NCI-H460 (cell line): Measurements from ENCODE around the gene FAM229B. TPM values are rescaled to one million over a fixed set of nuclear protein-coding genes. Genes with fewer than 3 reads are reported as not detected.
"Not testable (repeated sequence)": the region's sequence is repeated elsewhere in the genome, so short reads cannot be mapped to it uniquely, and the experiment has no call there.

ENCODE experiments used
- DNase-seq: peaks from one replicate; pipeline ENCODE4 v3.0.0-alpha.2; 2016; ENCODE audit warnings: low read depth; ENCODE audit errors: extremely low read depth
- total RNA-seq: library from RNA; depleted of rRNA; stranded (reverse); fragments of >200 nt; shearing (Covaris generic); gene quantifications from 2 replicates; pipeline ENCODE4 v1.2.3, GENCODE V29; 2014

FAM229B gene
- total RNA-seq, 1 experiment from 2014 or later = 3.3 TPM

DNA sequence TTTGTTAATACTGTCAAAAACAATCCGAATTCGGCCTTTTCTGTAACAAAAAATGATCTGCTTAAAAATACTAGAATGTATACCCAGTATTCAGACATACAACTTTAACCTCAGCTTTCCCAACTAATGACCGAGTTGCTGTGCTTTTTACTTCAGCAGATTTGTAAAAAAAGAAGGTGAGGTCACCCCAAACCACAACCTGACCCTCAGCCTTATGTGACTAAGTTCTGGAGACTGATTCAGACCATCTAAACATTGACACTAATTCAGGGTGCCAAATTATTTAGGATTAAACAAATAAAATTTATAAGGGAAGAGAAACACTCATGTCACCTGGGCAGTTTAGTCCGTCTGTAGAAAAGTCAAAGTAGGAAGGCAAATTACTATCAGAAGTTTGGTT, 25.8 kb upstream of the FAM229B start:
- DNase-seq = no peak

DNA sequence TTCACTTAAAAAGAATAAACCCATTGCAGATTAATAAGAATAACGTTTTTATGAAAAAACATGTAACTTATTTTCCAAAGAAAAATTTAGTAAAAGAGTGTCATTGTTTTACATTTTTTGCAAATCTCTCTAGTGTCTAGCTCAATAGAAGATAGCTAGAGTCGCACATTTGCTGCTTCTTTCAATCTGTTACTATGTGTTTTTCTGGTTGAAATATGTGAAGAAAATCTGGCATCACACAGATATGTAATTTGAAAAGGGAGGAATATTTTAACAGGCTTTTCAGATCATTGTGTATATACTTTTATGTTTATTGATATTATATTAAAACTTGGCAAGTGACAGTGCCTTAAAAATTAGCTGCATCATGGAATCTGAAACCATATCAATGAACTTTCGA, 24.4 kb upstream of the FAM229B start:
- no peak for DNase-seq

DNA sequence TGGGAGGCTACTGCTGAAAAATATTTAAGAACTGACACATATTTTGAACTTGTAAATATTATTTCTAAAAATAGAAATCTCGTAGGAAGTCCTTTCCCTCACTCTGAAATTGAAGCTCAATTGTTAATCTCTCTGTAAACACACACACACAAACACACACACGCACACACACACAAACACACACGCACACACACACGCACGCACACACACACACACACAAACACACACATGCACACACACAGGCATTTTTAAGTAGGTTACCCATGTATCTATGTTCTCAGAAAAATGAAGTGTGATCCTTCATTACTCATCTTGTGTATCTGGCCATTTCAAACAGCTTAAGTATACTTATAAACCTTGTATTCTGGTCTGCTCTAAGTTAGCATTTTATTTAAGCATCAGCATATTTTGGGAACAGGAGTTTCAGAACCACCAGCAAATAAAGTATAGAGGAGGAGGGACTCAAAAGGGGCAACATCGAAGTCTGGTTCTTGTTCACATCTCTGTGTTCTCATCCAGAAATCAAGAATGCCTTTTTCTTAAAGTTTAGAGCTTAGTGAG, 21.9 kb upstream of the FAM229B start:
- DNase-seq = no peak

DNA sequence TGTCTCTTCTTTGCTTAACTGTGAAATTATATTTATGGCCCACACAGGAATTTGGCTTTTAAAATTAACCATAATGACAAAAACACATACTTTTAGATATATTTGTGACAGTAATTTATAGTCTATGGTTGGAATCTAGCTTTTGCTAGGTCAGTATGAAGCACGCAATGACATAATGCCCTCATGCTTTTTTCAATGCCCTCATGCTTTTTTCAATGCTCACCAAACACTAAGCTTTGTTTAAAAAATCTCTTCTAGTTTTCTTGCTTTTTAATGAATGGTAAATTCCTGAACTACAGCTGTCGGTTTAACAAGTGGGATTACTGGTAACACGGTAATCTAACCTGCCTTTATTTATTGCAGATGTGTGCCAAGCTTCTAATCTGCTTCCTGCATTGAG, 20.8 kb upstream of the FAM229B start:
- no peak for DNase-seq

DNA sequence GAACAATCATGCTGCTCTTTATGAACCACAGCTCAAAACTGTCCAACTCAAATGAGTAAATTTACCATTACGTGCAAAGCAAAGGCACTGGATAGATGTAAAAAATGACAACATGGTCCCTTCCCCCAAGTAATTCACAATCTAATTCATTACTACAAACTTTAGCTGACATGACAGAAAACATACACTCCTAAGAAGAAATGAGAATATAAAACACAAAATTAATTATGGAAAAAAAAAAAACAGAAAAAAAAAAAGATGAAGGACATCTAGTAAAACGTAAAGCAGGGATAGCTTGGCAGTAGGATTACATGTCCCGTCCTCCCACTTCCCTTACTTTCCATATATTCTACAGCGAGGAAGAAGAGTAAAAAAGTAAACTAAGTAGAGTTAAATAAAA, 5.8 kb upstream of the FAM229B start:
- DNase-seq = no peak

DNA sequence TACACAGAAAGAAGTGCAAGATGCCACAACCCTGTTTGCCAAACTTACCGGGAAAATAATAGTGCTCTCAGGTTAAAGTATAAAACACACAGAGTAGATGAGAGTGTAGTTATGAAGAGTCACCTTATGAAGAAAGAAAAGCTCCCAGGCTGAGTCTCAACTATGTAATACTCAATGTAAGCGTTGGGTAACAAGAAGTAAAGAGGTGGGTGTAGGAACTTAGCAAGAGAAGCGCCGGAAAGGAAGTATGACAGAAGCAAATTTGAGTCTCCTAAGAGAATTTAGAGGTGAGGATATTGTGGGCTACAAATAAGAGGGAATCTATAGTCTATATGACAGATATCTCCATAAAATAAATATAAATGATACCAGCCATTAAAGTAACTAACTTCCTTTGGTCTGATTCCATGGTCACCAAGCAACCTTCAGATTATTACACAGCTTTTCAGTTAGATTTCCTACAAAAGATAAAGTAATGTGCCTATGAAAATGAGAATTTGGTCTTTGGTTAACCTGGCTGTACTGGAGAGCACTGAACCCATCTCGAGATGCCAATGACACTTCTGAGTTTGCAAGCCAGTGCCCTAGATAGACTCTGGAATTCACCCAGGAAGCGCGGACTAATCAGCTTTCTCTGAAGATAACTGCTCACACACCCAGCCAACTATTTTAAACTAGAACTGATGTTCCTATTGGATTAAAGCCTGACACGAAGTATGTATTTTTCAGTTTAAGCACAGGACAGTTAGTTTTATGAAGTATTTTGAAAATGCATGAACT, 1.9 kb upstream of the FAM229B start:
- DNase-seq = no peak

DNA sequence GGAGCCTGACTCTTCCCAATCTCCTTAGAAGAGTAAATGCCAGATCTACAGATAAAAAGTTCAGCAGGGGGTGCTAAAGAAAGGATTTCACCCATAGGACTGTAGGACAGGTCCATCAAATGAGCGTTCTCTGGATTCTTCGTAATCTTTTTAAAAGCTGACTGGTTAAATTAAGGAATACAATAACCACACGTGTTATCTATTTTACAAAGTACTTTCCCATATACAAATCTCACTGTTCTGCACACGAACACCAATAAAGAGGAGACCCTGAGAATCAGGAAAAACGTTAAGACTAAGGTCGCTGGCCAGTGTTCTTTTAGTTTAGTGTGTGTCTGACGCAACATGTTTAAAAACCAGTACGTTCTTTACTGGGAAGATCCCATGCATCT, 651 bp upstream of the FAM229B start:
- peak; percentile 24 for DNase-seq

DNA sequence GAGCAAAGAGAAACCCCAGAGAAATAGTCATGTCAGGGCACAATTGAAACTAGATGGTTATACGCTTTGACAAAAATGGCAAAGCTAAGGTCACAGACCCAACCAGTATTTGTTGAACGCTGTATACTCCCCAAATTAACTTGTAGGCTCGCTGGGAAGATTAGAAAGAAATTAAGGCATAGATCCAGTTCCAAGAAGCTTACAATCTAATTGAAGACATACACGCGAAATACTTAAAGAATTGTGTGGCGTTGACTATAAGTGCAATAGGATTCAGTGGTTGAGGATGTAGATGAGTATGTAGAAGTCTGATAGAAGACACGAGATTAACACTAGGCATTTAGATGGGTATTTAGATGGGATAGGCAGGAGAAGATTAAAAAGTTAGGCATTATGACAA, 525 bp downstream of the FAM229B start:
- DNase-seq = no peak

DNA sequence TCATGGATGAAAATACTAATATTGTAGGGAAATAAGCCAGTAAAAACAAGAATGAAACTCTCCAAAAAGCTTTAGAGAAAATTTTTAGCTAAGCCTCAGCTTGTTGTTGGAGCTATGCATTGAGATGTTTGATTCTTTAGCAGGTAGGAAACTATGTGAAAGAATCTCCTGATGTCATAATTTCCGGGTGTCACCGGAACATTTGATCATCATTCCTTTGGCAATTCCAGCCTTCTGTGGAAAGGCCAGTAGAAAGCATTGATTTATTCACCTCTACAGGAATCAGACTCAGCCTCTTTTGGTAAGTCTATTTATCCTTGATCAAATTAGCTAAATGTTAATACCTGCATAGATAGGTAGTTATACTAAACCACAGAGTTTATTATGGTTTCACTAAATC, 9.5 kb downstream of the FAM229B start:
- DNase-seq = no peak

DNA sequence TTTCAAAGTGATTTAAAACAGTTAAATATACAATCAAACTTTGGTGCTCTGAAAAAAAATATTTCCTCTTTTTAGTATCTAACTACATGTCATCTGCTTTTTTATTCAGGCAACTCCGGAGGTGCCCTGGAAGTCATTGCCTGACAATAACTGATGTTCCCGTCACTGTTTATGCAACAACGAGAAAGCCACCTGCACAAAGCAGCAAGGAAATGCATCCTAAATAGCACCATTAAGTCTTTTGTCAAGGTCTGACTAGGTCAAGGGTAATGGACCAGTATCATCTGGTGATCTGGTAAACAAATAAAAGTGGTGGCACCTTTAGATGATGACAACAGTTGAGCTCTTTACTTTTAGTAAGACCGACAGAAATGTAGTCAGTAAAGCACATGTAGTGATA, 13.2 kb downstream of the FAM229B start:
- DNase-seq = no peak

DNA sequence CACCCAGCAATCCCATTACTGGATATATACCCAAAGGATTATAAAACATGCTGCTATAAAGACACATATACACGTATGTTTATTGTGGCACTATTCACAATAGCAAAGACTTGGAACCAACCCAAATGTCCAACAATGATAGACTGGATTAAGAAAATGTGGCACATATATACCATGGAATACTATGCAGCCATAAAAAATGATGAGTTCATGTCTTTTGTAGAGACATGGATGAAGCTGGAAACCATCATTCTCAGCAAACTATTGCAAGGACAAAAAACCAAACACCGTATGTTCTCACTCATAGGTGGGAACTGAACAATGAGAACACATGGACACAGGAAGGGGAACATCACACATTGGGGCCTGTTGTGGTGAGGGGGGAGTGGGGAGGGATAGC, 18.6 kb downstream of the FAM229B start:
- DNase-seq = not testable (repeated sequence)

DNA sequence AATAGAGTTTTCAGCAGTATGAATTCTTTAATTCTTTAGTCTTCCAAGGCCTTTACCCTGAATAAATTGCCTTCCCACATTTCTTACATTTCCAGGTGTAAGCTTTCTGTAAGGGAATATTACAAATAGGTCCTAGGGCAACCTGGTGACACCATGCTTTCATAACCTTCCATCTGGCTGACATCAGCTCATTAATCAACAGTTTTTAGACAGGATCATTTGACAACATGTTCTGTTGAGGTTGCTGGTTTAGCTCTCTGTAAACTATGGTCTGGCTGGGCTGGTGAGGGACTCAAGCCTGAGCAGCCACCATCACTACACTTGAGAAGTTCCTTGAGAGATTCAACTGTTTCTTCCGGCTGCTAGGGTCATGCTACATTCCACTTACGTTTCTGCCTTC, 19.2 kb downstream of the FAM229B start:
- no peak for DNase-seq

DNA sequence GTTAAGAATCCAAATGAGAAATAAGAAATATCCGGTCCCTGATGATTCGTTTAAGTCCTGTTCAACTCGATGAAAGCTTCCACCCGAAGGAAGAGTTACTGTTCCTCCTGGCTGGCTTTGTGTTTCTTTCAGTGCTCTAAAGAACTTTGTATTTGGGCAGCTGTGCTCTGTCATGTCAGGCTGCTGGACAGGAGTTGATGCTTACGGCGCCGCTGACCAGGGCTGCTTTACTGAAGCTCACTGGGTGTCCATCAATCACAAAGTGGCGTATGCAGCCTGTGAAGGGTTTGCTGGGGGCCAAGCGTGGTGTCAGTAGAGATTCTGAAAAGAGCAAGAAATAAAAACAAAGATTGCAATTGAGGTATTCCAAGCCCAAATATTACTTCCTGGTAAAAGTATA, 21.9 kb downstream of the FAM229B start:
- no peak for DNase-seq

DNA sequence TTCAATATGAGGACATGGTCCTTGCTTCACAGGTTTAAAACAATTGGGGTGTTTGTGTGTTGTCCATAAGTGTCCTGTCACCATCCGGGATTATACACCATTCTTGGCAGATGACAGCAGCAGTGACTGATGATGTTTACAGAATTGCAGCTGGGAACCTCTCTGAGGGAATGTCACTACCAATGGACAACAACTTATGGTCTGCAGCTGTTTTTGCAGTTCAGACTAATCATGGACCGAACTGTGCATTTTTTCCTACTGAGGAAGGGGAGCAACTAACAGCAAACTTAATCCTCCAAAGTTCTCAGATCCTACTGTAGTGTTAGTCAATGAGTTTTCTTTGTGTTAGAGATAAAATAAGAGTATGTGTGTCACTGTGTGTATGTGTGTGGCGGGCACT, 26.0 kb downstream of the FAM229B start:
- DNase-seq = no peak

DNA sequence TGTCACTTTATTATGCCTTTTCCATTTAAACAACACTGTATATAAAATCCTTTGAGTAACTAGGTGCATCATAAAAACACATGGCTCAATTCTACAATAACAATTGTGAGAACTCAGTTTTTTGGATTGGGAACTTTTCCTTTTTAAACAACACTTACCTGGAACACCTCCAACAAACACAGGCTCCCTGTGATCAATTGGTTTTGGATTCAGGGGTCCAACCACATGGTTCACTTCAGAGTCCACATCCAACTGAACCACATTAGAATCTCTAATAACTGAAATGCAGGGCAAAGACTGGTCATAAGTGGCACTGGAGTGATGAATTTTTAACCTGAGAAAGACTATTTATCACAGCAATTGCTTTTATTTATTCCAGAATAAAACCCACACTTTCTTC, 26.5 kb downstream of the FAM229B start:
- DNase-seq = no peak

DNA sequence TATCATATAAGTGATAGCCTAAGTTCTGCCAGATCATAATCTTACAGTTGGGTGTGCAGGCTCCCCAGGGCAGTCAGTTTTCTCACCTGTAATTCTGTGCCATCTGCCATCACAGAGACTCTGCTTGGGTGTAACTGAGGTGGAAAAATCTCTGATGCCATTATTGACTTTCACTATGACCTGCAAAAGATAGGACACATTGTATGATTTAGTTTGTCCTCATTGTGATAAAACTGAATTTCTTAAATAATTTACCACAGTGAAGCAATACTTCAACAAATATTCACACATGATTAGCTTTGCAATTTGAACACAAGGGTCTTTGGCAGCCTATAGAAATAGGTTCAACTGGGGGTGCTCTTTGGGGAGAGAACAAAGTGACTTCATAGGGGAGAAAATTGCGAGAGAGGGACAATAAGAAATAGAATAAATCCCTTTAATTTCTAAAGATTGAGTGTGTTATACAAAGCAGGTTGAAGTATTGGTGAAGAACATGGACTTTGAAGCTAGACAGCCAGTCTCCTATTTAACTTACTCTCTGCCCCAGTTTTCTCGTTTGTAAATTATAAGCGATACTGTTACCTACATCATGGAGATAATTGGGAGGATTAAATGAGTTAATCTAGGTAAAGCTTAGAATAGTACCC, 27.3 kb downstream of the FAM229B start:
- no peak for DNase-seq

DNA sequence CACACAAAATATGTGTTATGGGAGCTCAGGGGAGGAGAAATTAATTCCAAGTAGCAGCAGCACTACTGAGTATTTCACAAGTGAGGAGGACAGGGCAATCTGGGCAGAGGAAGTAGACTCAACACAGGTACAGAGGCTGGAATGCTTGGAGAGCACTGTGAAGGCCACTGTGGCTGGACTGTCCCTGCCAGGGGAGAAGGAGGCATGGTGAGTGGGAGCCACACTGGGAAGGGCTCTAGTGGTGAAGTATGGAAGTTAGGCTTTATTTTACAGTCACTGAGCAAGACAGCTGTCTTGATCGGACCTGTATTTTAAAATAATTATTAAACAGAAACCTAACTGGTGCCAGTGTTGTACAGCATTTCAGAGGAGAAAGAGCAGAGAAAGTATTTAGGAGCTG, 28.8 kb downstream of the FAM229B start:
- DNase-seq = no peak

DNA sequence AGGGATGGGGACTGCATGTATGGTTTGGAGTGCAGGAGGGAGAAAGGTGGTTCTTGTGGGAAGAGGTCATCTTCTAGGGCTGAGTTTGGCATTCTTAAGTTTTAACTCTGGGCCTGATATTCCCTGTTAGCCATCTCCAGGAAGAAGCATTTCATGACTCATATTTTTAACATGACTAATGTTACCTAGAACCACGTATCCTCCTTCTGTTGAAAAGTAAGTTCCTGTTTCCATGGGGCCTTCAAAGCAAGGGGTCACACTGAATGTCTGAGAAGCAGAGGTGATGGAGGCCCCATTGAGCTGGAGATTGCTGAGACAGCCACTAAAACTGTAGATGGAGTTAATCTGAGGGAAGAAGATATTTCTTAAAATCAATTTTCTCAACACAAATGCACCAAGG, 30.2 kb downstream of the FAM229B start:
- no peak for DNase-seq

DNA sequence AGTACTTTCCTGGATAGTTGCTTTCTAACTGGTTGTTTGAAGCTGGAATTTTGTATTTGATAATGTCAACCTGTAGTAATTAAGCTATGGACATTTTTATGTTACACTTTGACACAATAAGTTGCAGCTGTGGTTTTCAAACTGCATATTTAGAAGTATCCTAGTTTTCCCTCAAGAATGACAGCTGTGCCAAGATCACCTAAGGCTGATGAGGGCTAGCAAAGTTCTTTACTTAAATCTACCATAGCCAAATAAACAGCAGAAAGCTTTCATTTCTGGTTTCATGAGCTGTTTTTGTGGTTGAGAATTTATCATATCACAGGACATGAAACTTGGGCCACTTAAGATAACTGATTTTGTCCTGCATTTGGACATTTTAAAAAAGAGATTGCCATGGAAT, 30.6 kb downstream of the FAM229B start:
- DNase-seq = no peak

DNA sequence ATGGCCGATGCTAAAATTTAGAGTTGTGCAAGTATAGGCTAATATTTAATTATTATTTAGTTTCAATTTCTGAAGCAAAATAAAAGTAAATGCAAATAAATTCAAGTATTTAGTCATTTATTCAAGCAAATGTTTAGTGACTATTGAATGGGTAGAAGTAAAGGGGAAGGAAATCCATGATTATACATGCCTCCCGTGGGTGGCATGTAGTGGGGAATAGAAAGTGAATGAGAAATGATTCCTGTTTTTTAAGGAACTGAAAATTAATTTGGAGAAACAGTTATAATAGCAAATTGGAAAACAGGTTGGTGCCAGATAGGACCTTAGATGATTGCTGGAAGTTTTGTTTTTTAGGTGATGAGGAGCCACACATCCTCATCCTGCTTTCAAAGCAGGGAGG, 35.4 kb downstream of the FAM229B start:
- no peak for DNase-seq

DNA sequence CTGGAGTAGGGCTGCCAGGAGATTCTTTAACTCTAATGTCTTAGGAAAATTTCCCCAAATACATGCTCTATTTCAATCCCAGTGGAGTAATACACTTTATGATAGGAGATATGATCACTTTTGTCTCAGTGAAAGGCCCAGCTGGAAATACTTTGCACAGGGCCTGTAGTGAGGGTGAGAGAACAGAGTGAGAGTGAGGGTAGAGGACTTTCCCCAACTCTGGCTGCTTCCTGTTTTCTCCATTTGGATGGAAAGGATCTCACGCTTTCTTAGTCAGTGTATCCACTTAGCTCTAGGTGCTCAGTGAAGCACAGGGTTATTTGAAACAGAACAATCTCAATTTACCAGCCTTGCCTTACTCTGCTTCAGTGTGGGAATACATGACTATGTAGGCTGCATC, 36.6 kb downstream of the FAM229B start:
- DNase-seq = no peak

DNA sequence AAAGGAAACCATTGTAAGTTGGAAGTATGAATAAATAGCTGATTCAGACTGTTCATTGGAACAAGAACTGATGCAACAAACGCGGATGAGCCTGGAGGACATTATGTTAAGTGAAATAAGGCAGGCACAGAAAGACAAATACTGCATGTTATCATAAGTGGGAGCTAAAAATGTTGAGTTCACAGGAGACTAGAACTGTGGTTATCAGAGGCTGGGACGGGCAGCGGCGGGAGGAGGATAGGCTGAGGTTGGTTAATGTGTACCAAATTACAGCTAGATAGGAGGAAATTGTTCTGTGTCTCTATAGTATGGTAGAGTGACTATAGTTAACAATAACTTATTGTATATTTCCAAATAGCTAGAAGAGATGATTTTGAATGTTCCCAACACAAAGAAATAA, 40.8 kb downstream of the FAM229B start:
- DNase-seq = no peak
